Measurements from ENCODE around the gene RPRML.

DNA sequence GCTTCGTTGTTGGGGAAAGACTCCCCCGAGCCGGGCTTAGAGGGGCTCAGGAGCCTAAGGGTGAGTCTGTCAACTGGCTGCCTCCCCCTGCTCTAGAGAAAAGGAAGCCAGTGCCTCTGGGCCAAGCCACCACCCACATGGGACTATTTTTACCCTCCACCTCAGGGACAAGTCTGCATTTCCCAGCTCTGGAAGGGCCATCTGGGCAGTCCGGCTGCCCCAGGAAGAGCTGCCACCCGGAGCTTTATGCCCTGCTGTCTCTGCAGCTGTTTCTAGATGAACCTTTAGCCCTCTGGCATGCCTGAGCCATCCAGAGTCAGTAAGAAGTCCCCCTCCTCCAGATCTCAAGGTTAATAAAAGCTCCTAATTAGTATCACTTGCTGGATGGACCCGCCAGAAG is 5.3 kb upstream of the RPRML start:
- TF ChIP-seq CTCF (IDR thresholded peaks at IDR 0.05) (no peak), EZH2 (IDR thresholded peaks at IDR 0.05) (no peak), EZH2phosphoT487 (IDR thresholded peaks at IDR 0.05) (no peak)

Data from neural progenitor cell (in vitro differentiated cells).